ENCODE data around the gene IGLL1. TPM values are rescaled to one million over a fixed set of nuclear protein-coding genes. Genes with fewer than 3 reads are reported as not detected.

The IGLL1 gene
- polyA plus RNA-seq, 1 of the 3 experiments (the other 2 are of a cell fraction): not detected

DNA sequence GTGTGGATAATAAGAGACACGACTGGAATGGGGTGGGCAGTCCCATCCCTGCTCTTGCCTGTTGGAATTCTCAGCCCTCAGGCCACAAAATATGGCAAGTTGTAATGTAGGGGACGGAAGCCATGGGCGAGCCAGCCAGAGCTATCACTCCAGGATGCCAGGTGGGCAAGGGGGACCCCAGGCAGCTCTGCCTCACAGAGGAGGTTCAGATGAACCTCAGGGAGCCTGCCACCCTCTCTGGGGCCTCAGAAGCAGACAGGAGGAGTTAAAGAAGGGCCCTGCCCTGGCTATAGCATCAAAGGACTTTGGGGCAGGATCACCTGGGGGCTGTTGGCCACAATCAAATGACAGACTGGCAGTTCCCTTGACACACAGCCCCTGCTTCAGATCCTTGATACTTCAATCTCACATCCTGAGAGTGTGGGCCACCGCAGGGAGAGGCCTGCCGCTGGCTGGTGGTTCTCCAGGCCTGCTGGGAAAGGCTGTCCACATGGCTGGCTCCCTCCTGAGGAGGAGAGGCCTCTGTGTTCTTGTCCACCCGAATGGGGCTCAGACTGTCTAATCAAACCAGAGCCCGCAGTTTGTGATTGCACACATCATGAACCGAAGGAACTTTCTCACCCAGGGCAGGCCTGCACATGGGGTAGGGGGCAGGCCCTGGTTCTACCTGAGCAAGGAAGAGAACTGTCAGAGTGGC is 31.4 kb downstream of the IGLL1 start:
- 34% methylated on average over 6 of the region's 8 CpGs for WGBS (ENCODE audit: low lambda C conversion rate)
- POLR2A ChIA-PET: no interaction called here
- TF ChIP-seq EZH2phosphoT487 (IDR thresholded peaks at IDR 0.05; ENCODE audit: borderline replicate concordance, low read depth) (no peak), GABPA (IDR thresholded peaks at IDR 0.05; ENCODE audit: low read depth) (no peak), RCOR1 (IDR thresholded peaks at IDR 0.05; ENCODE audit: low read length) (no peak), GATA2 (CRISPR knock-in tag; IDR thresholded peaks at IDR 0.05) (no peak), ELF1 (IDR thresholded peaks at IDR 0.05) (no peak), SIN3A (IDR thresholded peaks at IDR 0.05; ENCODE audit: borderline replicate concordance, low read depth, low read length) (no peak), TEAD4 (IDR thresholded peaks at IDR 0.05; ENCODE audit: borderline replicate concordance, insufficient read depth) (no peak), CHD2 (IDR thresholded peaks at IDR 0.05; ENCODE audit: low read length, partially characterized antibody) (no peak), RXRA (IDR thresholded peaks at IDR 0.05; ENCODE audit: borderline replicate concordance, low read depth) (no peak), SMC3 (IDR thresholded peaks at IDR 0.05; ENCODE audit: low read depth, low read length) (no peak), MXI1 (IDR thresholded peaks at IDR 0.05; ENCODE audit: low read depth, low read length) (no peak), FOXM1 (IDR thresholded peaks at IDR 0.05; ENCODE audit: low read depth) (no peak), JUND (IDR thresholded peaks at IDR 0.05) (no peak), FOSL2 (IDR thresholded peaks at IDR 0.05; ENCODE audit: borderline replicate concordance, low read depth) (no peak)
- TF ChIP-seq, protein P1, sequence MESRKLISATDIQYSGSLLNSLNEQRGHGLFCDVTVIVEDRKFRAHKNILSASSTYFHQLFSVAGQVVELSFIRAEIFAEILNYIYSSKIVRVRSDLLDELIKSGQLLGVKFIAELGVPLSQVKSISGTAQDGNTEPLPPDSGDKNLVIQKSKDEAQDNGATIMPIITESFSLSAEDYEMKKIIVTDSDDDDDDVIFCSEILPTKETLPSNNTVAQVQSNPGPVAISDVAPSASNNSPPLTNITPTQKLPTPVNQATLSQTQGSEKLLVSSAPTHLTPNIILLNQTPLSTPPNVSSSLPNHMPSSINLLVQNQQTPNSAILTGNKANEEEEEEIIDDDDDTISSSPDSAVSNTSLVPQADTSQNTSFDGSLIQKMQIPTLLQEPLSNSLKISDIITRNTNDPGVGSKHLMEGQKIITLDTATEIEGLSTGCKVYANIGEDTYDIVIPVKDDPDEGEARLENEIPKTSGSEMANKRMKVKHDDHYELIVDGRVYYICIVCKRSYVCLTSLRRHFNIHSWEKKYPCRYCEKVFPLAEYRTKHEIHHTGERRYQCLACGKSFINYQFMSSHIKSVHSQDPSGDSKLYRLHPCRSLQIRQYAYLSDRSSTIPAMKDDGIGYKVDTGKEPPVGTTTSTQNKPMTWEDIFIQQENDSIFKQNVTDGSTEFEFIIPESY (IDR thresholded peaks at IDR 0.05; ENCODE audit: borderline replicate concordance, low read depth): no peak
- TF ChIP-seq, protein P2, sequence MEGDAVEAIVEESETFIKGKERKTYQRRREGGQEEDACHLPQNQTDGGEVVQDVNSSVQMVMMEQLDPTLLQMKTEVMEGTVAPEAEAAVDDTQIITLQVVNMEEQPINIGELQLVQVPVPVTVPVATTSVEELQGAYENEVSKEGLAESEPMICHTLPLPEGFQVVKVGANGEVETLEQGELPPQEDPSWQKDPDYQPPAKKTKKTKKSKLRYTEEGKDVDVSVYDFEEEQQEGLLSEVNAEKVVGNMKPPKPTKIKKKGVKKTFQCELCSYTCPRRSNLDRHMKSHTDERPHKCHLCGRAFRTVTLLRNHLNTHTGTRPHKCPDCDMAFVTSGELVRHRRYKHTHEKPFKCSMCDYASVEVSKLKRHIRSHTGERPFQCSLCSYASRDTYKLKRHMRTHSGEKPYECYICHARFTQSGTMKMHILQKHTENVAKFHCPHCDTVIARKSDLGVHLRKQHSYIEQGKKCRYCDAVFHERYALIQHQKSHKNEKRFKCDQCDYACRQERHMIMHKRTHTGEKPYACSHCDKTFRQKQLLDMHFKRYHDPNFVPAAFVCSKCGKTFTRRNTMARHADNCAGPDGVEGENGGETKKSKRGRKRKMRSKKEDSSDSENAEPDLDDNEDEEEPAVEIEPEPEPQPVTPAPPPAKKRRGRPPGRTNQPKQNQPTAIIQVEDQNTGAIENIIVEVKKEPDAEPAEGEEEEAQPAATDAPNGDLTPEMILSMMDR (IDR thresholded peaks at IDR 0.05): no peak
- TF ChIP-seq, protein P3, sequence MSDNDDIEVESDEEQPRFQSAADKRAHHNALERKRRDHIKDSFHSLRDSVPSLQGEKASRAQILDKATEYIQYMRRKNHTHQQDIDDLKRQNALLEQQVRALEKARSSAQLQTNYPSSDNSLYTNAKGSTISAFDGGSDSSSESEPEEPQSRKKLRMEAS (IDR thresholded peaks at IDR 0.05; ENCODE audit: low read depth): no peak
- TF ChIP-seq, protein P4, sequence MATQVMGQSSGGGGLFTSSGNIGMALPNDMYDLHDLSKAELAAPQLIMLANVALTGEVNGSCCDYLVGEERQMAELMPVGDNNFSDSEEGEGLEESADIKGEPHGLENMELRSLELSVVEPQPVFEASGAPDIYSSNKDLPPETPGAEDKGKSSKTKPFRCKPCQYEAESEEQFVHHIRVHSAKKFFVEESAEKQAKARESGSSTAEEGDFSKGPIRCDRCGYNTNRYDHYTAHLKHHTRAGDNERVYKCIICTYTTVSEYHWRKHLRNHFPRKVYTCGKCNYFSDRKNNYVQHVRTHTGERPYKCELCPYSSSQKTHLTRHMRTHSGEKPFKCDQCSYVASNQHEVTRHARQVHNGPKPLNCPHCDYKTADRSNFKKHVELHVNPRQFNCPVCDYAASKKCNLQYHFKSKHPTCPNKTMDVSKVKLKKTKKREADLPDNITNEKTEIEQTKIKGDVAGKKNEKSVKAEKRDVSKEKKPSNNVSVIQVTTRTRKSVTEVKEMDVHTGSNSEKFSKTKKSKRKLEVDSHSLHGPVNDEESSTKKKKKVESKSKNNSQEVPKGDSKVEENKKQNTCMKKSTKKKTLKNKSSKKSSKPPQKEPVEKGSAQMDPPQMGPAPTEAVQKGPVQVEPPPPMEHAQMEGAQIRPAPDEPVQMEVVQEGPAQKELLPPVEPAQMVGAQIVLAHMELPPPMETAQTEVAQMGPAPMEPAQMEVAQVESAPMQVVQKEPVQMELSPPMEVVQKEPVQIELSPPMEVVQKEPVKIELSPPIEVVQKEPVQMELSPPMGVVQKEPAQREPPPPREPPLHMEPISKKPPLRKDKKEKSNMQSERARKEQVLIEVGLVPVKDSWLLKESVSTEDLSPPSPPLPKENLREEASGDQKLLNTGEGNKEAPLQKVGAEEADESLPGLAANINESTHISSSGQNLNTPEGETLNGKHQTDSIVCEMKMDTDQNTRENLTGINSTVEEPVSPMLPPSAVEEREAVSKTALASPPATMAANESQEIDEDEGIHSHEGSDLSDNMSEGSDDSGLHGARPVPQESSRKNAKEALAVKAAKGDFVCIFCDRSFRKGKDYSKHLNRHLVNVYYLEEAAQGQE (IDR thresholded peaks at IDR 0.05; ENCODE audit: low read depth, low read length): no peak
- no peak for DNase-seq
- no peaks in the 10 kb centered on the region for H4K20me1 ChIP-seq (ENCODE audit: insufficient read depth)
- no peak overlapping the region for H3K27ac ChIP-seq (ENCODE audit: low read depth in 2 of 2, low read length in 1 of 2)
- no peak overlapping the region for H3K4me2 ChIP-seq
- H3F3A ChIP-seq (replicated peaks; ENCODE audit: insufficient read depth): no peaks in the 10 kb centered on the region
- no peaks in the 10 kb centered on the region for H3K9me3 ChIP-seq
- no peaks in the 10 kb centered on the region for H3K36me3 ChIP-seq (replicated peaks in 1 of 2; ENCODE audit: control insufficient read depth in 1 of 2, insufficient read depth in 2 of 2, low read length in 1 of 2)
- no peak overlapping the region for H2AFZ ChIP-seq (ENCODE audit: low read depth)
- H3K9me2 ChIP-seq: no peaks in the 10 kb centered on the region
- CTCF ChIA-PET: interaction anchor here (0.6 kb wide), 1 partner anchor 301 kb away, joined by 3 read pairs; no protein-coding TSS in a partner anchor
- no peaks in the 10 kb centered on the region for H3K79me2 ChIP-seq (ENCODE audit: insufficient read depth)
- 0 out of 4 replicates have a peak, but pooled peaks cover 0 to 1% of the 10 kb centered on the region in 2 experiments for H3K4me1 ChIP-seq (ENCODE audit: control insufficient read depth in 1 of 2, insufficient read depth in 2 of 2, low read depth in 1 of 2, low read length in 1 of 2)
- no peak overlapping the region for H3K4me3 ChIP-seq (ENCODE audit: low read depth in 2 of 2, low read length in 1 of 2)
- no peak overlapping the region for H3K9ac ChIP-seq
- no peaks in the 10 kb centered on the region for H3K27me3 ChIP-seq (ENCODE audit: insufficient read depth)

All from SK-N-SH (cell line).